ENCODE data around the gene ANKK1.

Gene ANKK1, protein sequence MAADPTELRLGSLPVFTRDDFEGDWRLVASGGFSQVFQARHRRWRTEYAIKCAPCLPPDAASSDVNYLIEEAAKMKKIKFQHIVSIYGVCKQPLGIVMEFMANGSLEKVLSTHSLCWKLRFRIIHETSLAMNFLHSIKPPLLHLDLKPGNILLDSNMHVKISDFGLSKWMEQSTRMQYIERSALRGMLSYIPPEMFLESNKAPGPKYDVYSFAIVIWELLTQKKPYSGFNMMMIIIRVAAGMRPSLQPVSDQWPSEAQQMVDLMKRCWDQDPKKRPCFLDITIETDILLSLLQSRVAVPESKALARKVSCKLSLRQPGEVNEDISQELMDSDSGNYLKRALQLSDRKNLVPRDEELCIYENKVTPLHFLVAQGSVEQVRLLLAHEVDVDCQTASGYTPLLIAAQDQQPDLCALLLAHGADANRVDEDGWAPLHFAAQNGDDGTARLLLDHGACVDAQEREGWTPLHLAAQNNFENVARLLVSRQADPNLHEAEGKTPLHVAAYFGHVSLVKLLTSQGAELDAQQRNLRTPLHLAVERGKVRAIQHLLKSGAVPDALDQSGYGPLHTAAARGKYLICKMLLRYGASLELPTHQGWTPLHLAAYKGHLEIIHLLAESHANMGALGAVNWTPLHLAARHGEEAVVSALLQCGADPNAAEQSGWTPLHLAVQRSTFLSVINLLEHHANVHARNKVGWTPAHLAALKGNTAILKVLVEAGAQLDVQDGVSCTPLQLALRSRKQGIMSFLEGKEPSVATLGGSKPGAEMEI

DNA sequence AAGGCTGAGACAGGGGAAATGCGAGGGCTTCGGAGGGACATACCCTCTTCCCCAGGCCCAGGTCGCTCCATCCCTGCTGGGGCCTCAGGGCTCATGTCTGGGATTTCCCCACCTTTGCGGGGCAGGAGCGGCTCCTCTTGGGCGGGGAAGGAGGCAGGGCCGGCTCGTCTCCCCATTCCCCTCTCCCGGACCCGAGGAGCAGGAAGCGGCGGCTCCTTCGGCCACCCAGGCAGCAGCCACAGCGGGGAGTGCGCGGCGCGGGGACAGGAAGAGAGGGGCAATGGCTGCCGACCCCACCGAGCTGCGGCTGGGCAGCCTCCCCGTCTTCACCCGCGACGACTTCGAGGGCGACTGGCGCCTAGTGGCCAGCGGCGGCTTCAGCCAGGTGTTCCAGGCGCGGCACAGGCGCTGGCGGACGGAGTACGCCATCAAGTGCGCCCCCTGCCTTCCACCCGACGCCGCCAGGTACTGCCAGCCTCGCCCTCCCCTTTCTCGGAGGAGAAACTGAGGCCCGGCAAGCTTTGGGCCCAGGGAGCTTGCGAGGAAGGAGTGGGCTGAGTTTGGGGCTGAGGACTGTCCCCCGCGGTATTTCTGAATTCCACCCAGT lies at the start of gene ANKK1:
Gene ANKK1, plus strand, starts transcription at position 175 of the 607 bp plus-strand sequence. Its CDS starts 106 bp downstream, at position 281.
- no peak for DNase-seq (ENCODE audit: extremely low read depth in 1 of 2, low read depth in 1 of 2)

DNA sequence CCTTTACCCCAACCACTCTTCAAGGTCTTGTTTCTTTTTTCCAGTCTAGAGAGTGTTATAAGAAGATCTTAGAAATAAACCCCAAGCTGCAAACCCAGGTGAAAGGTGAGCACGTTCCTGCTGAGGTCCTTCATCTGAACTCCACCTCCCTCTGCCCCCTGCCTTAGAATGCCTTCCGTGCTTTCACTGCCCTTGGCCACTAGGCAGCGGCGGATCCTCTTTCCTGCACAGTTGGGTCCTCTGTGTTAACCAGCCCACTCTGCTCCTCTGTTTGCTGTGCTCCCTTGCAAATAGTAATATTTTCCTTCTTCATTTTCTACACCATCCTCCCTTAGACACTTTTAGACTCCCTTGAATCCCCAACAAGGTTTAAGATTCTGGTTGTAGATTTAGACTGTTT lies 48.8 kb upstream of the ANKK1 start:
- DNase-seq (ENCODE audit: extremely low read depth in 1 of 2, low read depth in 1 of 2): no peak

DNA sequence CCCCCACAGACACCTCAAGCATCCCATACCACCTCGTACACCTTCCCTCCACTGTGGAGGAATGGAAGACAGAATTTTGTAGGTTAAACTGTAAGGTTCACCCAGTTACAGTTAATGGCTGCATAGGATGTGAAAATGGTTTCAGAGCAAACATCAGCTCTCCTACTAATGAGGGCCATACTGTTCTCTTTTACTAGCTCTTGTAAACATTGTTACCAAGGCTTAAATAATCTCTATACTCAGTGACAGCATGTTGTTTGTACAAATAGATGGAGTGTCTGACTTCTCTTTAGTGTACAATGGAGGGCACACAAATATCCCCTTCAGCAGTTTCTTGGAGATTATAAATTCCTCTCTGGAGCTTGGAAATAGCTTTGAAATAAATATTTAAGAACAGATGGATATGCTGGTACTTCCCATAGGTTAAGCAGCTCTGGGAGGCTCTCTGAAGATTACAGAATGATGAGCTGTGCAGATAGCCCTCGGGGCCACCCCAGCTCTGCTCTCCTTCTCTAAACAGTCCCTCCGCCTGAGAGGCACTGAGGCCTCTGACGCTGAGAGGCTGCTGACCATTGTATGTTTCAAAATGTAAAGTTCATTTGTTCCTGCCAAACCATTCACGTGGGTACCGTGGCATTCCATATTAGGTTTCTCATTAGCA lies 47.5 kb upstream of the ANKK1 start:
- DNase-seq (ENCODE audit: extremely low read depth in 1 of 2, low read depth in 1 of 2): no peak

DNA sequence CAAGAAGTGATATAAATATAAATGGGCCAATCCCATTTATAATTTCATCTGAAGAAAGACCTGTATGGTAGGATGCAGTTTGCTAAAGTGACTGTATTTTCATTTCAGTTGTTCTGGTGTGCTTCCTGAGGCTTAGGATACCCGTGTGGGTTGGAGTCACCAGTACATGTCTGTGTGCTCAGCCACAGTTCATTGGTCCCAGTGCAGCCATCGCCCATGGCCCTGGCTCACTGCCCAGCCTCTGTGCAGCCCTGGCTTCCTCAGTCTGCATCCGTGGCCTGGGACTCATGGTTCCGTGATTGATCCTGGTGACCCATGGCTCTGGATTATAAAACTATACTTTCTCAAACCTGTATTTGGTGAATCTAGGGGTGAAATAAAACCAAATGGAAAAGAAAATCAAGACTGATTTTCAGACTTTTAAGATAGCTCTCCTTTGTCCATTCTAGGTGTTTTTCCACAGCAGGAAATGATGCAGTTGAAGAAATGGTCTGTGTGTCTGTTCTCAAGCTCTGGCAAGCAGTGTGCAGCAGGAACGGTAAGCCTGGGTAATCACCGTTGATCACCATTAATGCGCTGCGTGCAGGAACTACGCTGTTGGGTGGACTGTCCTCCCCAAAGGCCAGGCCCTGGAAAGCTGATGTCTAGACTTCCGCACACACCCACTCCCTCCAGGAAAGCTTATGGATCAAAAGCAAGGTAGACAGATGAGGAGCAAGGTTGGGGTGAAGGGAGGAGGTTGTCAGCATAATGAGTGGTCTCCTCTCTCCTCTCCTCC lies 46.0 kb upstream of the ANKK1 start:
- no peak for DNase-seq (ENCODE audit: extremely low read depth in 1 of 2, low read depth in 1 of 2)

DNA sequence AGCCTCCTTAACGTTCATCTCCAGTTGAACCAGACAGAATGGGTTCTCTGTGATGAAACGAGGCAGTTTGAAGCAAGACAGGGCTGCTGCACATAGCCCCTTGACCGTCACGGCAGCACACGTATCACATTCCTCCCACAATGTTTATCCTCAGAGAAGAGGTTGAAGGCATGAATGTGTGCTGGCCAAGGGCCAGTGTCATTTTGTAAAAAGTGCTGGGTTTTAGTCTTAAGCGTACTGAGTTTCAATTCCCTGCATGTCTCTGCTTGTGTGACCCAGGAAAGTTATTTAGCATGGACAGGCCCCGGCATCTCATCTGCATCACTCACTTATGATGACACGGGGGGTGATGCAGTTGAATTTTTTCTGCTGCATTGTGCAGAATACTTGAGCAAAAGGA lies 41.6 kb upstream of the ANKK1 start:
- no peak for DNase-seq (ENCODE audit: extremely low read depth in 1 of 2, low read depth in 1 of 2)

DNA sequence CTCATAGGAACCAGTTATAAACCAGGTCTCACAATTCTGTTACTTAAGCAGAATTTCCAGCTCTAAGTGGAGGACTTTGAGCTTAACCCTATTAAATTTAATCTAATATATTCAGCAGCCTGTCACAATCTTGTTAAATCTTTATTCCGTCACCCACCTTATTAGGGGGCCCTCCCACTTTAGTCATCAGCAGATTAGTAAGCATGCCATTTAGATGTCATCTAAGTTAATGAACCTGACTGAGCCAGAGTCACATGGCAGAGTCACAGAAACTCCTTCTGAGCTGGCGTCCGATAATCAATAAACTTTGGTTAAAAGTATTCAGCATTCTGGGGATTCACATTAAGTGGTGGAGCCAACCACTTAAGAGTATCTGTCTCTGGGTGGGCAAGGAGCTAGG lies 38.1 kb upstream of the ANKK1 start:
- DNase-seq (ENCODE audit: extremely low read depth in 1 of 2, low read depth in 1 of 2): no peak

DNA sequence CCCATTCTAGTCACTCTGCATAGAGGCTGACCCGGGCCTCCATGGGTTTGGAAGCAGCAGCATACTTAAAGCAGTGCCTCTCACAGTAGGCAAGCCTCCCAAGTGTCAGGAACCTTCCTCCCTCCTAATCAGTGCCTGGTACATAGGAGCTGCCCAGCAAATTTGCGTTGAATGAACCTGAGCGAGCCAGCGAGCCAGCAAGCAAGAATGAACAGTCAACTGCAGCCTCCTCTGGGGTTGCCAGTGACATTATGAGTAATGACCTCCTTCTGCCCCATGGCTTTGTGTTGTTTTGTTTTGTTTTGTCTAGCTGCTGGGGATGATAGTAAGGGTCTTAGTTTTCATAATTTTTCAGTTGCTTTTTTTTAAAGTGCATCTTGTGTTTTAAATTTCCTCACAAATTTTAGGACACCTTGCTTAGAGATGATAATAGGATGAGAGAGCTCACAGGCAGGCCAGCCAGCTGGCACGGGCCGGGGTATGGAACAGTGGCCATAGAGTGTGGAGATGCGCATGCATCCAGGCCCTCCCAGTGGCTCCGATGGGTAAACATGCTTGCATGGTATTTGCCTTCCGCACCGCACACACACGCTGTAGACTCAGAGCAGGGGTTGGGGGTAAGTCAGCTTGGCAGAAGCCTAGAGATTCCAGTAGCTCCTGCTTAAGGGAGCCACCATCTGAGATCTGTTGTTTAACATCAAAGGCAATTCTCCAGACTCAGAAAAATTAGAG lies 37.1 kb upstream of the ANKK1 start:
- DNase-seq (ENCODE audit: extremely low read depth in 1 of 2, low read depth in 1 of 2): no peak

DNA sequence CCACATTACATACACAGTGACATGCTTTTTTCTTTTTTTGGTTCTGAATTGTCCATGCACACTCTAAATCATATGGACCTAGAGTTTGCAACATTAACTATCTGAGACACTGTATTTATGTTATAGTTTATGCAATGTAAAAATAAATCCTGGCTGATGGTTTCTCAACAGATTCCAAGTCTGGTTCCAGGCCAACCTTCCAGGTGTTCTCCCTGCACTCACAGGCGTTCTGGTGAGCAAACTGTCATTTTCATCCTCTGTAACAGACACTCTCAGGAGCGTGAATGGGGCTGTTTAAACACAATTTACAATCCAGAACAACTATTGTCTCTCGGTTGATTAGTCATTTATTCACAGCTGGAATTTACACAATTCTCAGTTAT lies 36.5 kb upstream of the ANKK1 start:
- DNase-seq (ENCODE audit: extremely low read depth in 1 of 2, low read depth in 1 of 2): no peak

DNA sequence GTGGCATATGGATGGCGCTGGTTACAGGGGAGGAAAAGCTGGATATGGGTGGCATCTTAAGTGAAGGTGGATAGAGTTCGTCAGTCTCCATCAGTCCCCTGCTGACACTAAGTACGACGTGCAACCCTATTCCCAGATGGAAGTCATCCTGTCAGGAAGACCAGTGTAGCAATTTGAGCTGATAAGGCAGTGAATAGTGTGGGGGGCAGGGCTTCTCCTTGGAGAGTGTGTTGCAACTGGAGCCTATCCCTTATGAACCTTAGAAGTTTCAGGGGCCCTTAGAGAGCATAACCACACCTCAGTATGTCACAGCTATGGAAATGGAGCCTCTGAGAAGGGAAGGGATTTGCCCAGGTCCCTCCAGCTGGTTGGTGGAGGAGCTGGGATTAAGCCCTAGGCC lies 36.1 kb upstream of the ANKK1 start:
- DNase-seq (ENCODE audit: extremely low read depth in 1 of 2, low read depth in 1 of 2): no peak

DNA sequence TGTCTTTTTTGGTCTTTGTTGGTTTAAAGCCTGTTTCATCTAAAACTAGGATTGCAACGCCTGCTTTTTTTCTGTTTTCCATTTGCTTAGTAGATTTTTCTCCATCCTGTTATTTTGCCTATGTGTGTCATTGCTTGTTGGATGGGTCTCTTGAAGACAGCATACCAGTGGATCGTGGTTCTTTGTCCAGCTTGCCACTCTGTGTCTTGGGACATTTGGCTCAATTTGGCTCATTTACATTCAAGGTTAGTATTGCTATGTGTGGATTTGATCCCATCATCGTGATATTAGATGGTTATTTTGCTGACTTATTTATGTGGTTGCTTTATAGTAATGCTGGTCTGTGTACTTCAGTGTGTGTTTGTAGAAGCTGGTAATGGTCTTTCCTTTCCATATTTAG lies 31.4 kb upstream of the ANKK1 start:
- DNase-seq (ENCODE audit: extremely low read depth in 1 of 2, low read depth in 1 of 2): no peak

DNA sequence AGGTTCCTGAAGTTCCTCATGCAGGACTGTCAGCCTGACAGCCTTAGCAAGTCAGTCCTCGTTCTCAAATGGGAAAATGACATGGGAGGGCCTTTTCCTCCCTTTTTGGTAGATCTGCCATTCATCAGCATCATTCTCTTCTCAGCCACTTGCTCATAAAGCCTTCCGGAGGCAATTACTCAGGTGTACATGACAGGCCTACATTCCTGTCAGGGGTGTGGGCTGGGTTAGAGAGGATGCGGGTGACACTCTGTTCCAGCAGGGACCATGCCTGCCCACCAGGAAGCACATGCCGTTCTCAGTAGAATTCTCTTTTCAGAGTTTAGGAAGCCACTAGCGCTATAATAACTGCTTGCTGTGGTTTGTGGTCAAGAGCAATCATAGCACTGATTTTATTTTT lies 24.2 kb upstream of the ANKK1 start:
- DNase-seq (ENCODE audit: extremely low read depth in 1 of 2, low read depth in 1 of 2): no peak

DNA sequence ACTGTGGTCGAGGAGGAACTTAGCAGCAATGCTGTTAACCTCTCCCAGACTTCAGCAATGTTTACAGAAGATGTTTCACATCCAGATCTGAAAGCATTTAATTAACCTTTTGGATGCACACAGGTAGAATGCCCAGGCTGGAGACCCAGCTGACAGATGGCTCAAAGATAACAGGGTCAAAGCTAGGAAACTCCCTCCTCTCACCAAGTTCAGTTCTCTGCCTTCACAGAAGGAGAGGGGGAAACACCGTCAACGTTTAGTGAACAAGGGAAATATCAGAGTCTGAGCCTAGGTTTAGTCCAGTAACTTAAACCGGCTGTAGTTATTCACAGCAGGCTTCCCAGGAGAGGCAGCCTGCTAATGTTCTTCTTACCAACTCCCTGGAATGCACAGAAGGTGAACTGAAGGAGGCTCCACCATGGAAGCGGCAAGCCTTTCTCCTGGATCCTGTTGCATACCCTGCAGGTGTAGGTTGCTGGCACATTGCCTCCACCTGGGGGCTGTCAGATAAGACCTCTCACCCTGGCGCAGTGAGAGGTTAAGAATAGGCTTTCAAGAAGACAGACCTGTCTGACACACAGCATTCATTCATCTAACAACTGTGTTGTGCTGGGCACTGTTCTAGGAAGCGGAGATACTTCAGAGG lies 23.5 kb upstream of the ANKK1 start:
- DNase-seq (ENCODE audit: extremely low read depth in 1 of 2, low read depth in 1 of 2): no peak

DNA sequence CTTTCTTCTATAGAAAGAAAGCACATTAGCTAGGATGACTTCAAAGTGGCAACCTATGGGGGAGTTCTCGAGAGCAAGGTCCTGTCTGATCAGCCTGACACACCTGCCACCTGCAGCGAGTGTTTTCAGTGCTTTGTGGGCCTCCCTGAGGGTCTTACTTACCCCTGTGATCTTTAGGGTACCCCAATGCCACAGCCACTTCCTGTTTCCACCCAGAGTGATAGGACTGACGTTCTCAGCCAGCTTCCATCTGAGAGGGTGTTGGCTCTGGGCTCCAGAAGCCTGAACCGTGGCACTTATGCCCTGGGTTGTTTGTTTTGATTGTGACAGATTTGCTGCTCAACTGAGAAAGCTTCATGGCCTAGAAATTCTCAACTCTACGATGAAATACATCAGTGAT lies 21.7 kb upstream of the ANKK1 start:
- no peak for DNase-seq (ENCODE audit: extremely low read depth in 1 of 2, low read depth in 1 of 2)

DNA sequence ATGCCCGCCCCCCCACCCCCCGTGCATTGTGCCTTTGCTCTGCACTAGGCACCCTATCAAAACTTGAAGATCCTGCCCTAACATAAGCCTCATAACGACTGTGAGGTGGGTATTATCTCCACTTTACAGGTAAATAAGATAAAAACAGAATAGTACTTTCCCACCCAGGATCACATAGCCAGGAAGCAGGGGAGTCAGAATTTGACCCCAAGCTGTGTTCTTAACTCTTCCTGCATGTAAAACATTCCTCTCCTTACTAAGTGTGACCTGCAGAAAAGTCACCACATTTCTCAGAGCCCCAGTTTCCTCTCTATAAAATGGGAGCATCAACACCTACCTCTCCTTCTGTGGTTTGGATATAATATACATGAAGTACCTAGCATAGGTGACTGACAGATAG lies 18.2 kb upstream of the ANKK1 start:
- no peak for DNase-seq (ENCODE audit: extremely low read depth in 1 of 2, low read depth in 1 of 2)

DNA sequence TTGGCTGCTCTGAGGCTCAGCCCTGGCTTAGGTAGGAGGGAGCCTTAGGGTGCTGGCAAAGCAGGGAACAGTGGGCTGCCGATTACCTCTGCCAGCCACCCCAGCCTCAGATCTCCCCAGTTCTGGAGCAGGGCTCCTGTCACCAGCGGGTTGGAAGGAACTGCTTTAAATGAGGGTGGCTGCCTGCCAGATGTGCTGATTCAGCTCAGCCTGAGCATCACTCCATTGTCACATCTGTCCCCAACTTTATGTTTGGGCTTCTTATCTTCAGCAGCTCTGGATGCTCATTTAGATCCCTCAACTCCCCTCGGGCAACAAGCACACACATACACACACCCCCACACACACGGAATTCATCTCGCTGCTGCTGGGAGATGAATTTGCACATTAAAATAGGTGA lies 16.9 kb upstream of the ANKK1 start:
- no peak for DNase-seq (ENCODE audit: extremely low read depth in 1 of 2, low read depth in 1 of 2)

DNA sequence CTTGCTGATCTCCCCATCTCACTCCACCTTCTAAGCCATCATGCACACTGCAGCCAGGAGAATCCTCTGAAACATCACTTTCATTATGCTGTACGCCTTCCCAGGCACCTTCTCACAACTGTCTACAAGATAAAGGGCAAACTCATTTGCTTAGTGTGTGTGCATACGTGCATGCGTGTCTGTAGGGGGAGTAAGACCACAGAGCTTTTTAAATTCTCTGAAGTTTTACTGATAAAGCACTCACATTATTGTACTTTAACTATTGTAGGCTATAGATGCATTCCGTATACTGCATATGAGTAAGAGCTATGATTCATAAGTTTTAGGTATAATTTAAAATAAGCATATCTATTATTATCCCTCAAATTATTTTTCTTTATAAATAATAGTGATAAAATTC lies 15.3 kb upstream of the ANKK1 start:
- DNase-seq (ENCODE audit: extremely low read depth in 1 of 2, low read depth in 1 of 2): no peak

DNA sequence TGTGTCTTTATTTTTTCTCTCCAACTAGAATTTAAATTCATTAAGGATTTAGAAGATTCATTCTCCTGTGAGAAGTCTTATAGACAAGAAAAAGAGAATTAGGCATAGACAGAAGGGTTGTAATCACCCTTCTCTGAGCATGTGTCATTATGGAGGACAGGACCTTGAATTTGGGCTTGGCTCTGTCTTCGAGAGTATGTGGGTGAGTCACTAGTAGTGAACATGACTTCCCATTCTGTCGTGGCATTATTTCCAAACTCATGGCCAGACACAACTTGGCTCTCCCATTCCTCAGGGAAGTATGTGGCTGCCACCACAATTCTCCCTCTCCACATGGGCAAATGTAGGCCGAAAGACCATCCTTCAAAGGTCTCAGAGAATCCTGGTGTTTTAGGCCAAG lies 14.3 kb upstream of the ANKK1 start:
- DNase-seq (ENCODE audit: extremely low read depth in 1 of 2, low read depth in 1 of 2): no peak

DNA sequence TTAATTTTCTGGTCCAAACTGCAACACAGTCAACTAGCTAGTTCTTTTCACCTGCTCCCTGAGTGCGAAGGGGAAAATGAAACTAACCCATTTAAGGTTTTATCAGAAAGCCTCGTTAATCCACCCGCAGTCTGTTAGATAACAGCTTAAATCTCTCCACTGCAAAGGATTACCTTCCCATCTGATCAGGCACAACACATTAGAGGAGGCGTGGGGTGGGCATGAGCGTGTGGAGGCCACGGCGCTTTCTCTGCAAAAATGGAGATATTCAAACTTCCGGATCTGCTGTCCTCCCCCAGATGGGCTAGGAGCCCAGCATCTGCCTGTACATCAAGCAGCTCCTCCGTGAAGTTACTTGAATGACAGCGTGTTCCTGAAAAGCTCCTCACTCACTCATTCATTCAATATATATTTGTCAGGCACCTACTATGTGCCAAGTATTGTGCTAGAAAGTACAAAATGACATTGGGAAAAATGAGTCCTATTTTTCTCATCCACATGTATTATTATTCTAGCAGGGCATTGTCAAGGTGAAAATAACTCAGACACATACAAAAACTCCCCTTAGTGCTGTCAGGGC lies 13.5 kb upstream of the ANKK1 start:
- no peak for DNase-seq (ENCODE audit: extremely low read depth in 1 of 2, low read depth in 1 of 2)

DNA sequence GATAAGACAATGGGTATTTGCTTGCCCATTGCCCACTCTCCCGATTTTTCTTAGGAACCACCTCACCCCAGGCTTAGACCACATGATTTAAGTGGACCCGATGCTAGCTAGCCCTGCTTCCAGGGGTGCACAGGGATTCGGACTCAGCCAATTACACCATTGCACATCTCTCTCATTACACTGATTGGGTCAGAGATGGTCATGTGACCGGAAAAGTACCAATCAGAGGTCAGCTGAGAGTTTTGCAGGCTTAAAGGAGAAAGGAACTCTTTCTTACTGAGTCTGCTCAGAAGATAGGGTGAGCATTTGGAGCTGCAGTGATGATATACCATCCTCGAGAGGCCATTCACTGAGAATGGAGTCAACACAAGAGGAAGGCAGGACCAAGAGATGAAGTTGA lies 12.2 kb upstream of the ANKK1 start:
- no peak for DNase-seq (ENCODE audit: extremely low read depth in 1 of 2, low read depth in 1 of 2)
